Mesothelial cell of epicardium (in vitro differentiated cells): ENCODE measurements around the gene EPS8. TPM values are rescaled to one million over a fixed set of nuclear protein-coding genes. Genes with fewer than 3 reads are reported as not detected.

ENCODE experiments used
- DNase-seq, 2 experiments: peaks; one replicate each; pipeline ENCODE4 v3.0.0; 2021; ENCODE audit warnings: low spot score in 2 of 2; ENCODE audit not compliant: unreplicated experiment in 2 of 2
- H3K27ac Mint-ChIP-seq: 2 replicates; pipeline ENCODE4 v1.8.0; 2021; ENCODE audit warnings: mixed read lengths
- H3K27me3 Mint-ChIP-seq: 2 replicates; pipeline ENCODE4 v1.8.0; 2021; ENCODE audit warnings: low read depth, mixed read lengths
- H3K36me3 Mint-ChIP-seq: 2 replicates; pipeline ENCODE4 v1.8.0; 2021; ENCODE audit warnings: mixed read lengths
- H3K4me1 Mint-ChIP-seq: 2 replicates; pipeline ENCODE4 v1.8.0; 2021; ENCODE audit warnings: mixed read lengths
- H3K4me3 Mint-ChIP-seq: 2 replicates; pipeline ENCODE4 v1.8.0; 2021; ENCODE audit warnings: mild to moderate bottlenecking, moderate library complexity, mixed read lengths
- H3K9me3 Mint-ChIP-seq: 2 replicates; pipeline ENCODE4 v1.8.0; 2021; ENCODE audit warnings: mixed read lengths
- total RNA-seq: library from RNA; stranded (reverse); gene quantifications from 3 replicates; pipeline ENCODE4 v1.2.1, GENCODE V29; 2021
- TF ChIP-seq, protein P1 (sequence below): fragments of 200-600 bp; sonication (generic); IDR thresholded peaks from one replicate; pipeline ENCODE4 v1.5.0; 2021; ENCODE audit warnings: antibody characterized with exemption; ENCODE audit not compliant: unreplicated experiment

The EPS8 gene
- total RNA-seq, 1 donor from 2014 or later: 24.8 TPM

DNA sequence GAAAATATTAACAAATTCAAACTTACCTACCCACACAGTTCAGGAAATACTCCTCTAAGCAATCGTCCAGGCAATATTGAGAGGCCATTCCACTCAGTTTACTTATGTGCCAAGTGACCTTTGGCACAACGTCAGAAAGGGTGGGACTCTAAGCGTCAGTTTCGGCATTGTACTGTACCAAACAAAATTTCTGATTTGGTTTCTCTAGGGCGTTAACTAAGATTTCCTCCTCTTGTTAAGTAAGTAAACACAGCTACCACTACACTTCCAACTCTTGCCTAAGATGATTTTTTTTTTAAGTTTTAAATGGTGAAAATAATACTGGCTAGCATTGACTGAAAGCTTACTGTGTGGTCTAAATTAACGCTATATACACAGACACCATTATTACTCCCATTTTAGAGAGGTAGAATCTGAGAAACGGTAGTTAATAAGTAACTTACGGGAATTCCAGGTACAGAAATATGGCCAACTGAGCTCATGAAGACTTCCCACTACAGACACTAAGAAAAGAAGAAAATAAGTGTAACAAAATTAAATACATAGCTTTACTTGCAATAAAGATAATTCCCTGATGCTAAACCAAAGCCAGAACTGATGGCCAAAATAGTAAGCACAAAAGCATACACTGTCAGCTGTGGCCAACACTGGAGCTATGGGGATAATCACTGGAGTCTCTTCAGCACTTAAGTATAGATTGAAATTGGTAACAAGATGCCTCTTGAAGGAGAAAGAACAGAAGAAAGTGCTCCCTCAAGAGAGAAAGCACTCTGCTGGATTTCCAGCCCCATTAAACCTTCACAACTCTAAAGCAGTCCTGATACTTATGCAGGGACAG, 76.1 kb downstream of the EPS8 start:
- Mint-ChIP-seq H3K4me1 (peaks cover 10% of the 10 kb centered on the region), H3K27me3 (no peaks in the 10 kb centered on the region)
- DNase-seq: no peak

DNA sequence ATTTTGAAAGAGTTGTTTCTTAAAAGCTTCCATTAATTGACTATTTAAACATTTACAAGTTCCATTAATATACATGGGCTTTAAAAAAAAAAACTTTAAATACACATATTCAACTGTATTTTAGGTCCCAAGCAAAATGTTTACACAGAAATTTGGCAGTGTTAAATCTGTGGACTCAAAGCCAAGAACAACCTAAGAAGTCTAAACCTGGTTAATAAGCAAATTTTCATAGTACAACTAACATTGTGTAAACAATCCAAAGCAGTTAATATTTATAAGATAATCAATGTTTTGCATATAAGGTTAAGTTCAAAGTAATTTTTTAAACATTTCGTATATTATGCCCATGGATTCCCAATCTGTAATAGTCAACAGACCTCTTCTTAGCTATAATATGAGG, 77.0 kb downstream of the EPS8 start:
- TF ChIP-seq, protein P1, sequence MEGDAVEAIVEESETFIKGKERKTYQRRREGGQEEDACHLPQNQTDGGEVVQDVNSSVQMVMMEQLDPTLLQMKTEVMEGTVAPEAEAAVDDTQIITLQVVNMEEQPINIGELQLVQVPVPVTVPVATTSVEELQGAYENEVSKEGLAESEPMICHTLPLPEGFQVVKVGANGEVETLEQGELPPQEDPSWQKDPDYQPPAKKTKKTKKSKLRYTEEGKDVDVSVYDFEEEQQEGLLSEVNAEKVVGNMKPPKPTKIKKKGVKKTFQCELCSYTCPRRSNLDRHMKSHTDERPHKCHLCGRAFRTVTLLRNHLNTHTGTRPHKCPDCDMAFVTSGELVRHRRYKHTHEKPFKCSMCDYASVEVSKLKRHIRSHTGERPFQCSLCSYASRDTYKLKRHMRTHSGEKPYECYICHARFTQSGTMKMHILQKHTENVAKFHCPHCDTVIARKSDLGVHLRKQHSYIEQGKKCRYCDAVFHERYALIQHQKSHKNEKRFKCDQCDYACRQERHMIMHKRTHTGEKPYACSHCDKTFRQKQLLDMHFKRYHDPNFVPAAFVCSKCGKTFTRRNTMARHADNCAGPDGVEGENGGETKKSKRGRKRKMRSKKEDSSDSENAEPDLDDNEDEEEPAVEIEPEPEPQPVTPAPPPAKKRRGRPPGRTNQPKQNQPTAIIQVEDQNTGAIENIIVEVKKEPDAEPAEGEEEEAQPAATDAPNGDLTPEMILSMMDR: no peak
- H3K36me3 Mint-ChIP-seq: no peaks in the 10 kb centered on the region
- no peaks in the 10 kb centered on the region for H3K27me3 Mint-ChIP-seq
- H3K27ac Mint-ChIP-seq: no peak overlapping the region
- DNase-seq: no peak
- no peaks in the 10 kb centered on the region for H3K9me3 Mint-ChIP-seq
- peaks cover 15% of the 10 kb centered on the region for H3K4me1 Mint-ChIP-seq
- H3K4me3 Mint-ChIP-seq: no peak overlapping the region

More for the DNA sequence above, 76.1 kb downstream of the EPS8 start:
- Mint-ChIP-seq H3K4me3 (no peak overlapping the region), H3K27ac (no peak overlapping the region), H3K36me3 (no peaks in the 10 kb centered on the region), H3K9me3 (no peaks in the 10 kb centered on the region)
- TF ChIP-seq, protein P1: no peak

DNA sequence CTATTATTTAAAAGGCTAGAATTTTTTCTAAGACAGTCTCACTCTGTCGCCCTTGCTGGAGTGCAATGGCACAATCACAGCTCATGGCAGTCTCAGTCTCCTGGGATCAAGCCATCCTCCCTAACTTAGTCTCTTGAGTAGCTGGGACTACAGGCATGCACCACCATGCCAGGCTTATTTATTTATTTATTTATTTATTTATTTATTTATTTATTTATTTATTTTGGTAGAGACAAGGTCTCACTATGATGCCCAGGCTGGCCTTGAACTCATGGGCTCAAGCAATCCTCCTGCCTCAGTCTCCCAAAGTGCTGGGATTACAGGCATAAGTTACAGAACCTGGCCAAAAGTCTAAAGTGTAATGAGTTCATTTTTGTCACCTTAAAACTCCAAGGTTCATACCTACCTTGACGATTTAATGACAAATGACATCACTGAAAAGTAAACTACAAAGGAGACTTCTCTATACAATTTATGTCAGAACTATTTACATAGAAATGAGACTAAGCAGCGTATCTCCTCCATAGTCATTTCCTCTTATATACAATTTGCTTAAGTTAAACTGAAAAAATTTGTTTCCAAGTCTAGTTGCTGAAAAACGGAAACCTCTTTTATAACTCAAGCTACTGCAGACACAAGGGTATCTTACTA, 78.2 kb downstream of the EPS8 start:
- peaks cover 19% of the 10 kb centered on the region for H3K4me1 Mint-ChIP-seq

DNA sequence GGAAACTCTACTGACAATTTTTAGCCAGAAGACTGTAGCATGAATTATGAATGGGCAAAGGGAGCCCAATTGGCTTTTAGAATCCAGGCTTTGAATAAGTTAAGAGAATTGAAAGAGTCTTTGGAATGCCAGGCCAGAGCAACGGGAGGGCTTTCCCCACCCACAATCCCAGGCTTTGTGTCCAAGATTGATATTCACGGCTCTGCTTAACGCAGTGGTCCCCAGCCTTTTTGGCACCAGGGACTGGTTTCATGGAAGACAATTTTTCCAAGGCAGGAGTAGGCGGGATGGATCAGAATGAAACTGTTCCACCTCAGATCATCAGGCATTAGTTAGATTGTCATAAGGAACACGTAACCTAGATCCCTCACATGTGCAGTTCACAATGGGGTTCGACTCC, 79.6 kb downstream of the EPS8 start:
- H3K27ac Mint-ChIP-seq: no peak overlapping the region
- H3K9me3 Mint-ChIP-seq: no peaks in the 10 kb centered on the region
- no peak for DNase-seq
- H3K36me3 Mint-ChIP-seq: no peaks in the 10 kb centered on the region
- TF ChIP-seq, protein P1: no peak
- no peaks in the 10 kb centered on the region for H3K27me3 Mint-ChIP-seq
- no peak overlapping the region for H3K4me3 Mint-ChIP-seq
- peaks cover 20% of the 10 kb centered on the region for H3K4me1 Mint-ChIP-seq

More for the DNA sequence above, 78.2 kb downstream of the EPS8 start:
- Mint-ChIP-seq H3K4me3 (no peak overlapping the region), H3K27ac (no peak overlapping the region), H3K9me3 (no peaks in the 10 kb centered on the region), H3K27me3 (no peaks in the 10 kb centered on the region), H3K36me3 (no peaks in the 10 kb centered on the region)
- no peak for DNase-seq
- TF ChIP-seq, protein P1: no peak

DNA sequence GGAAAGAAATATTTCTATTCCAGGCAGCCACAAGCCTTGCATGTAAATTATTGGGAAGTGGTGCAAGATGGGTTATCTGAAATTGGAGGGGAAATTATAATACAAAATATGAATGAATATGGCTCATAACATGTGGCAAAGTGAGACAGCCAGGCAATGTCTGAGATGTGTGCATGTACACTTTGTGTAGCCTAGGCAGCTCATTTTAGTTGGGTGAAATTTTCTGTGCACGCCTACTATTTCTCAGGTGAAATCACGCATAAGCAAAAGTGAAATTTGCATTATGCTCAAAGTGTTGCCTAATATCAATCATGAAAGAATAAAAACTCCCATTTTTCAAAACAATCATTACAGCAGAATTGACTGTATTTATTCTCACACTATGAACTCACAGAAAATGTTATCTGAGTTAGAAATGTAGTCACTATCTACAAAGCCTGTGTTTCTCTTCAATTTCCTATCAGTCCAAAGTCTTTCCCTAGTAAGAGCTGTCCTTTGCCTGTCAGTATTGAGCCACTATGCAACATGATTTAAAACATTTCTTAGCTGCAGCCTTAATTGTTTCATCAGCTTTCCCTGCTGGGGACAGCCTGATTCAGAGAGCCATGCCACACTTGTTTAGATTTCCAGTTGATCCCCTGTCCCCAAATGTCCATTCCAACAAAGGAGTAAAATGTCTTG, 80.7 kb downstream of the EPS8 start:
- H3K36me3 Mint-ChIP-seq: no peaks in the 10 kb centered on the region
- H3K9me3 Mint-ChIP-seq: no peaks in the 10 kb centered on the region
- no peak overlapping the region for H3K27ac Mint-ChIP-seq
- TF ChIP-seq, protein P1: no peak
- DNase-seq: no peak
- H3K4me1 Mint-ChIP-seq: peaks cover 20% of the 10 kb centered on the region
- no peaks in the 10 kb centered on the region for H3K27me3 Mint-ChIP-seq
- no peak overlapping the region for H3K4me3 Mint-ChIP-seq
